GM12864 (cell line): ENCODE measurements around the gene METTL13.

Source experiments
- DNase-seq: peaks from one replicate; pipeline ENCODE4 v3.0.0-alpha.2; 2011; ENCODE audit warnings: low read depth
- H3K4me3 ChIP-seq: 2 replicates; pipeline ENCODE4 v1.5.1; 2011; ENCODE audit warnings: mild to moderate bottlenecking, low read depth, low read length, control low read depth
- CTCF ChIP-seq: IDR thresholded peaks from 2 replicates; pipeline ENCODE4 v1.5.1; 2011; ENCODE audit warnings: low read depth, mild to moderate bottlenecking, moderate library complexity, low read length, control low read depth, inconsistent platforms; ENCODE audit errors: missing control alignments

Gene METTL13

GRCh38 chr1:171741872-171742576, 39.4 kb upstream of the METTL13 start, which contains the start of gene VAMP4:
Gene VAMP4, minus strand, starts transcription at chr1:171742065. Its CDS starts 3,651 bp downstream, at chr1:171738414.
- no peak for TF ChIP-seq CTCF
- peak within 1 kb of the TSS; percentile 82 for H3K4me3 ChIP-seq
- peak; percentile 51 for DNase-seq

GRCh38 chr1:171742577-171742922, 38.9 kb upstream of the METTL13 start:
- no peak for TF ChIP-seq CTCF
- DNase-seq = no peak

GRCh38 chr1:171743081-171743870, 38.2 kb upstream of the METTL13 start:
- TF ChIP-seq CTCF = no peak
- DNase-seq = no peak
- H3K4me3 ChIP-seq = peak overlapping the region; percentile 82; the same call in 1 of the 2 replicates

More at GRCh38 chr1:171742577-171742922, 38.9 kb upstream of the METTL13 start:
- H3K4me3 ChIP-seq = peak overlapping the region; percentile 82

- DNase-seq = no peak
- TF ChIP-seq CTCF = no peak
- no peak overlapping the region for H3K4me3 ChIP-seq
These were observed 36.5 kb upstream of the METTL13 start for GRCh38 chr1:171744986-171745385.

- no peak for DNase-seq
- no peak for TF ChIP-seq CTCF
- no peak overlapping the region for H3K4me3 ChIP-seq
These were observed 32.8 kb upstream of the METTL13 start for GRCh38 chr1:171748651-171749050.

GRCh38 chr1:171751221-171751620, 30.2 kb upstream of the METTL13 start:
- DNase-seq = no peak
- no peak overlapping the region for H3K4me3 ChIP-seq
- no peak for TF ChIP-seq CTCF
